GM23338 (cell line): Measurements from ENCODE around the gene GAREM1.

Experiments used
- EZH2 ChIP-seq: fragments of 200-600 bp; sonication (generic); IDR thresholded peaks from one replicate; pipeline ENCODE4 v1.8.0; 2017; ENCODE audit warnings: antibody characterized with exemption, mild to moderate bottlenecking, low read depth; ENCODE audit not compliant: unreplicated experiment
- EZH2phosphoT487 ChIP-seq: fragments of 200-600 bp; sonication (generic); IDR thresholded peaks from one replicate; pipeline ENCODE4 v1.8.1; 2018; ENCODE audit warnings: antibody characterized with exemption; ENCODE audit not compliant: unreplicated experiment
- JUNB ChIP-seq: IDR thresholded peaks from one replicate; pipeline ENCODE4 v1.6.1; 2016; ENCODE audit warnings: antibody characterized with exemption; ENCODE audit not compliant: unreplicated experiment
- NANOG ChIP-seq: IDR thresholded peaks from 2 replicates; pipeline ENCODE4 v1.6.1; 2016; ENCODE audit warnings: antibody characterized with exemption, borderline replicate concordance
- POLR2AphosphoS5 ChIP-seq: IDR thresholded peaks from 2 replicates; pipeline ENCODE4 v1.6.1; 2016; ENCODE audit warnings: antibody characterized with exemption, low read depth
- ZNF331 ChIP-seq: fragments of 250-450 bp; sonication (Bioruptor Pico); IDR thresholded peaks from 2 replicates; pipeline ENCODE4 v1.5.0; 2020; ENCODE audit warnings: low read depth, mild to moderate bottlenecking, moderate library complexity
- TF ChIP-seq, protein P1 (sequence below), 2 experiments: fragments of 200-600 bp in 1 of 2; sonication (generic) in 1 of 2; conservative IDR thresholded peaks; 2 replicates each; pipeline versions ENCODE4 v1.5.1 to v1.6.1; 2016 to 2017; ENCODE audit warnings: antibody characterized with exemption in 2 of 2, low read depth in 2 of 2, mild to moderate bottlenecking in 2 of 2, moderate library complexity in 1 of 2
- TF ChIP-seq, protein P2 (sequence below): IDR thresholded peaks from one replicate; pipeline ENCODE4 v1.6.1; 2018; ENCODE audit warnings: antibody characterized with exemption; ENCODE audit not compliant: unreplicated experiment

DNA sequence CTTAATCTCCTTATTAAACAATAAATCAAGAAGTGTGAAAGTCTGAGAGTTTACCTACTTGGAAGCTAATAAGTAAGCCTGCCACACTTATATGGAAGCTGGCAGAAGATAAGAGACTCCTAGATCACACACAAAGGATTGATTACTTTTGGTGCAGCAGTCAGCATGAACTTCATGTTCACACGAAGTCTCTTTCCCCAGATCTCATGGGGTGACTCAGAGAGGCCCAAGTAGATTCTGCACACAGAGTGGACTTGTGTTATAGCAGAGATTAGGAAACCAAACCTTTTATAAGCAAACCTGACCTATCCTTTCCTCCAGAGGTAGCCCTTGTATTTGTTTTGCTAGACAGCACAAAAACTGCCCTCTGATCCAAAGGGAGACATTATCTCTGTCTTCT lies 9.9 kb upstream of the GAREM1 start:
- TF ChIP-seq JUNB (no peak), EZH2phosphoT487 (no peak), ZNF331 (no peak), POLR2AphosphoS5 (no peak), EZH2 (no peak), NANOG (no peak)
- TF ChIP-seq, protein P1, sequence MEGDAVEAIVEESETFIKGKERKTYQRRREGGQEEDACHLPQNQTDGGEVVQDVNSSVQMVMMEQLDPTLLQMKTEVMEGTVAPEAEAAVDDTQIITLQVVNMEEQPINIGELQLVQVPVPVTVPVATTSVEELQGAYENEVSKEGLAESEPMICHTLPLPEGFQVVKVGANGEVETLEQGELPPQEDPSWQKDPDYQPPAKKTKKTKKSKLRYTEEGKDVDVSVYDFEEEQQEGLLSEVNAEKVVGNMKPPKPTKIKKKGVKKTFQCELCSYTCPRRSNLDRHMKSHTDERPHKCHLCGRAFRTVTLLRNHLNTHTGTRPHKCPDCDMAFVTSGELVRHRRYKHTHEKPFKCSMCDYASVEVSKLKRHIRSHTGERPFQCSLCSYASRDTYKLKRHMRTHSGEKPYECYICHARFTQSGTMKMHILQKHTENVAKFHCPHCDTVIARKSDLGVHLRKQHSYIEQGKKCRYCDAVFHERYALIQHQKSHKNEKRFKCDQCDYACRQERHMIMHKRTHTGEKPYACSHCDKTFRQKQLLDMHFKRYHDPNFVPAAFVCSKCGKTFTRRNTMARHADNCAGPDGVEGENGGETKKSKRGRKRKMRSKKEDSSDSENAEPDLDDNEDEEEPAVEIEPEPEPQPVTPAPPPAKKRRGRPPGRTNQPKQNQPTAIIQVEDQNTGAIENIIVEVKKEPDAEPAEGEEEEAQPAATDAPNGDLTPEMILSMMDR (conservative IDR thresholded peaks at IDR 0.05; ENCODE audit: low read depth in 2 of 2), result no peak
- TF ChIP-seq, protein P2, sequence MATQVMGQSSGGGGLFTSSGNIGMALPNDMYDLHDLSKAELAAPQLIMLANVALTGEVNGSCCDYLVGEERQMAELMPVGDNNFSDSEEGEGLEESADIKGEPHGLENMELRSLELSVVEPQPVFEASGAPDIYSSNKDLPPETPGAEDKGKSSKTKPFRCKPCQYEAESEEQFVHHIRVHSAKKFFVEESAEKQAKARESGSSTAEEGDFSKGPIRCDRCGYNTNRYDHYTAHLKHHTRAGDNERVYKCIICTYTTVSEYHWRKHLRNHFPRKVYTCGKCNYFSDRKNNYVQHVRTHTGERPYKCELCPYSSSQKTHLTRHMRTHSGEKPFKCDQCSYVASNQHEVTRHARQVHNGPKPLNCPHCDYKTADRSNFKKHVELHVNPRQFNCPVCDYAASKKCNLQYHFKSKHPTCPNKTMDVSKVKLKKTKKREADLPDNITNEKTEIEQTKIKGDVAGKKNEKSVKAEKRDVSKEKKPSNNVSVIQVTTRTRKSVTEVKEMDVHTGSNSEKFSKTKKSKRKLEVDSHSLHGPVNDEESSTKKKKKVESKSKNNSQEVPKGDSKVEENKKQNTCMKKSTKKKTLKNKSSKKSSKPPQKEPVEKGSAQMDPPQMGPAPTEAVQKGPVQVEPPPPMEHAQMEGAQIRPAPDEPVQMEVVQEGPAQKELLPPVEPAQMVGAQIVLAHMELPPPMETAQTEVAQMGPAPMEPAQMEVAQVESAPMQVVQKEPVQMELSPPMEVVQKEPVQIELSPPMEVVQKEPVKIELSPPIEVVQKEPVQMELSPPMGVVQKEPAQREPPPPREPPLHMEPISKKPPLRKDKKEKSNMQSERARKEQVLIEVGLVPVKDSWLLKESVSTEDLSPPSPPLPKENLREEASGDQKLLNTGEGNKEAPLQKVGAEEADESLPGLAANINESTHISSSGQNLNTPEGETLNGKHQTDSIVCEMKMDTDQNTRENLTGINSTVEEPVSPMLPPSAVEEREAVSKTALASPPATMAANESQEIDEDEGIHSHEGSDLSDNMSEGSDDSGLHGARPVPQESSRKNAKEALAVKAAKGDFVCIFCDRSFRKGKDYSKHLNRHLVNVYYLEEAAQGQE, result no peak
